CD14-positive monocyte (primary cell): ENCODE measurements around the gene BPTF. TPM values are rescaled to one million over a fixed set of nuclear protein-coding genes. Genes with fewer than 3 reads are reported as not detected.
"Not testable (repeated sequence)": the region's sequence is repeated elsewhere in the genome, so short reads cannot be mapped to it uniquely, and the experiment has no call there.

Experiments
- DNase-seq, 3 donors: peaks; one replicate each; pipeline ENCODE4 v3.0.0-alpha.2; 2011 to 2022
- H2AFZ ChIP-seq: 2 replicates; pipeline ENCODE4 v1.6.0; 2012; ENCODE audit warnings: mild to moderate bottlenecking, low read depth, low read length, inconsistent platforms; ENCODE audit not compliant: insufficient read depth, poor library complexity, severe bottlenecking
- H3K27ac ChIP-seq, 2 donors: 1 replicate in 1 of 2; 2 replicates in 1 of 2; pipeline ENCODE4 v1.5.1; 2012 to 2013; ENCODE audit warnings: low read length in 2 of 2, control low read depth in 1 of 2, inconsistent platforms in 1 of 2, low read depth in 1 of 2, mild to moderate bottlenecking in 1 of 2
- H3K27me3 ChIP-seq, 2 donors: one replicate each; pipeline versions ENCODE4 v1.6.0 to v1.6.1; 2011 to 2013; ENCODE audit warnings: low read length in 2 of 2; ENCODE audit not compliant: control insufficient read depth in 2 of 2, insufficient read depth in 2 of 2
- H3K36me3 ChIP-seq, 2 donors: replicated peaks in 1 of 2; 1 replicate in 1 of 2; 2 replicates in 1 of 2; pipeline versions ENCODE4 v1.5.1 to v1.6.1; 2012 to 2013; ENCODE audit warnings: low read length in 2 of 2, control low read depth in 1 of 2, inconsistent platforms in 1 of 2, mild to moderate bottlenecking in 1 of 2; ENCODE audit not compliant: insufficient read depth in 2 of 2, control insufficient read depth in 1 of 2
- H3K4me1 ChIP-seq, 2 donors: 1 replicate in 1 of 2; 2 replicates in 1 of 2; pipeline versions ENCODE4 v1.5.1 to v1.6.1; 2012 to 2013; ENCODE audit warnings: low read length in 2 of 2, control low read depth in 1 of 2, inconsistent platforms in 1 of 2, mild to moderate bottlenecking in 1 of 2, moderate library complexity in 1 of 2; ENCODE audit not compliant: insufficient read depth in 2 of 2, control insufficient read depth in 1 of 2
- H3K4me2 ChIP-seq: replicated peaks from 2 replicates; pipeline ENCODE3; 2012; ENCODE audit warnings: low read length, moderate library complexity, mild to moderate bottlenecking; ENCODE audit not compliant: poor library complexity, severe bottlenecking; ENCODE audit errors: extremely low read depth
- H3K4me3 ChIP-seq, 3 experiments: fragments of 200-600 bp in 1 of 3; sonication (generic) in 1 of 3; replicated peaks in 1 of 3; 1 replicate in 2 of 3; 2 replicates in 1 of 3; pipeline ENCODE4 v1.5.1; 2011 to 2013; ENCODE audit warnings: low read length in 3 of 3, mild to moderate bottlenecking in 3 of 3, control low read depth in 2 of 3, low read depth in 2 of 3, inconsistent platforms in 1 of 3, moderate library complexity in 1 of 3
- H3K79me2 ChIP-seq: 2 replicates; pipeline ENCODE4 v1.6.0; 2012; ENCODE audit warnings: mild to moderate bottlenecking, control low read depth, inconsistent platforms, low read length, moderate library complexity; ENCODE audit not compliant: insufficient read depth
- H3K9ac ChIP-seq: 2 replicates; pipeline ENCODE4 v1.6.0; 2017; ENCODE audit warnings: low read length, mild to moderate bottlenecking; ENCODE audit not compliant: insufficient read depth, poor library complexity, severe bottlenecking
- H3K9me3 ChIP-seq, 2 donors: replicated peaks in 1 of 2; 1 replicate in 1 of 2; 2 replicates in 1 of 2; pipeline versions ENCODE4 v1.5.1 to v1.6.1; 2012 to 2013; ENCODE audit warnings: low read length in 2 of 2, control low read depth in 1 of 2; ENCODE audit not compliant: control insufficient read depth in 1 of 2, insufficient read depth in 1 of 2
- H4K20me1 ChIP-seq: 2 replicates; pipeline ENCODE4 v1.6.0; 2012; ENCODE audit warnings: mild to moderate bottlenecking, low read length, control low read depth, moderate library complexity; ENCODE audit not compliant: insufficient read depth
- H3K27ac Mint-ChIP-seq, 7 donors: one replicate each; pipeline ENCODE4 v1.8.0; 2020; ENCODE audit warnings: mild to moderate bottlenecking in 7 of 7, mixed read lengths in 7 of 7, moderate library complexity in 6 of 7, inconsistent platforms in 2 of 7
- H3K27me3 Mint-ChIP-seq, 3 donors: one replicate each; pipeline ENCODE4 v1.8.0; 2021 to 2022; ENCODE audit warnings: low read depth in 3 of 3, mild to moderate bottlenecking in 3 of 3, mixed read lengths in 3 of 3, moderate library complexity in 3 of 3, inconsistent platforms in 1 of 3
- H3K36me3 Mint-ChIP-seq, 2 donors: one replicate each; pipeline ENCODE4 v1.8.0; 2020; ENCODE audit warnings: mixed read lengths in 2 of 2, inconsistent platforms in 1 of 2, mild to moderate bottlenecking in 1 of 2
- H3K4me1 Mint-ChIP-seq: one replicate; pipeline ENCODE4 v1.8.0; 2020; ENCODE audit warnings: mild to moderate bottlenecking, mixed read lengths
- H3K4me3 Mint-ChIP-seq, 2 donors: one replicate each; pipeline ENCODE4 v1.8.0; 2020; ENCODE audit warnings: mild to moderate bottlenecking in 2 of 2, mixed read lengths in 2 of 2, moderate library complexity in 1 of 2
- H3K9me3 Mint-ChIP-seq, 7 donors: one replicate each; pipeline ENCODE4 v1.8.0; 2020 to 2022; ENCODE audit warnings: mixed read lengths in 7 of 7, mild to moderate bottlenecking in 6 of 7, moderate library complexity in 6 of 7, inconsistent platforms in 2 of 7
- WGBS: methylation state at CpG from one replicate; pipeline ENCODE4 v1.1.5; 2013; ENCODE audit warnings: missing lambda C conversion rate; ENCODE audit not compliant: insufficient coverage; 5-methylcytosine and 5-hydroxymethylcytosine counted together
- intact Hi-C, 2 donors: fragments of 100-400 bp; cut with micrococcal nuclease; formaldehyde crosslinking; loops; one replicate each; pipeline versions ENCODE4 v1.15.0 to v1.15.1; 2023
- polyA plus RNA-seq, 3 donors: library from polyadenylated mRNA; depleted of rRNA in 1 of 3; unstranded in 2 of 3; stranded (reverse) in 1 of 3; fragments of 300-500 nt in 2 of 3; fragments of >200 nt in 1 of 3; fragmentation: Illumina TruSeq in 2 of 3; gene quantifications; 1 replicate in 2 of 3; 2 replicates in 1 of 3; pipeline ENCODE4 v1.2.3, GENCODE V29; 2012 to 2021
- TF ChIP-seq, protein P1 (sequence below): fragments of 200-600 bp; IDR thresholded peaks from one replicate; pipeline ENCODE4 v1.8.0; 2022; ENCODE audit warnings: antibody characterized with exemption, mild to moderate bottlenecking

The BPTF gene
- polyA plus RNA-seq, 3 donors, result 1.9 to 51.1 (median 4.5) TPM

DNA sequence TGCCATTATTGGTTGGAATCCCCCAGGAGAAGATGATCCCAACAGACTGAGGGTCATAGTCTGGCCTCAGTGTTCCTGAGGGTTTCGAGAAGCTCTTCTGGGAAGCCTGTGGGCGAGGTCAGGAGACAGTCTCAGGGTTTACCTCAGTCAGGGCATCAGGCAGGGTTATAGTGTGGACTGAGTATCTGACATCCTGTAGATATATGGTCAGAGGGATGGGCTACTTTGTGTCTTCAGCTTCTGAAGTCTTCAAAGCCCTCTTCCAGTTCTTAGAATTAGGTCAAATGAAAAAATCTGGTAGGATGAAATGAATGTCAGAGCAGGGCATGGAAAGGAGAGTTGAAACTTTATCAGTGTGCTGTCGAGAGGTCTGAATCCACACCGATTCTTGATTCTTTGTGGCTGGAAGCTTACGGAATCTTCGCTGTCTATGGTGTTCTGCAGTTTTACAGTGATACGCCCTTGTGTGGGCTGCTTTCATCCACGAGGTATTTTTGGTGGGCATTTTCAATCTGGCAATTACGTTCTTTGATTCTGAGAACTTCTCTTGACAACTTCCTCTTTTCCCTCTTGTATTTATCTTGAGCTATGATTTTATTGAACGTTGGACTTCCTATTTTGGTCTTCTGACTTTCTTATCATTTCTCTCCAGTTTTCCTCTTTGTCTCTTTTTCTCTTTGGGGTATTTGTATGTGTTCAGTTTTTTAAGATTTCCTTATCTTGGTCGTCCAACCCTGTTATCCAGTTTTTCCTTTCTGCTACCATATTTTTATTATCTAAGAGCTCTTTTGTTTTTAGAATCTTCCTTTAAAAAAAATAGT, 30.4 kb downstream of the BPTF start:
- Mint-ChIP-seq H3K27ac (peak overlapping the region; percentile 61 to 90 (median 74)), H3K27me3 (no peaks in the 10 kb centered on the region), H3K9me3 (no peaks in the 10 kb centered on the region), H3K4me3 (peak overlapping the region; percentile 53 to 87), H3K36me3 (peaks cover 13 to 17% of the 10 kb centered on the region in 2 donors), H3K4me1 (peaks cover 40% of the 10 kb centered on the region)
- Histone ChIP-seq H4K20me1 (peaks cover 93% of the 10 kb centered on the region), H3K9me3 (no peaks in the 10 kb centered on the region), H3K36me3 (peaks cover 9 to 18% of the 10 kb centered on the region in 2 donors), H3K27ac (peak overlapping the region in 1 of 2 donors; percentile 62), H3K4me1 (peaks cover 14 to 19% of the 10 kb centered on the region in 2 donors), H2AFZ (no peak overlapping the region), H3K4me2 (peak overlapping the region; percentile 29), H3K27me3 (no peaks in the 10 kb centered on the region), H3K9ac (peak overlapping the region; percentile 32), H3K79me2 (peaks cover 98% of the 10 kb centered on the region), H3K4me3 (peak overlapping the region in 2 of 3 experiments; percentile 16 to 52)
- DNase-seq, result peak in 2 of 3 donors; percentile 23 to 25
- 39% methylated on average over 4 of the region's 11 CpGs for WGBS
- TF ChIP-seq, protein P1, sequence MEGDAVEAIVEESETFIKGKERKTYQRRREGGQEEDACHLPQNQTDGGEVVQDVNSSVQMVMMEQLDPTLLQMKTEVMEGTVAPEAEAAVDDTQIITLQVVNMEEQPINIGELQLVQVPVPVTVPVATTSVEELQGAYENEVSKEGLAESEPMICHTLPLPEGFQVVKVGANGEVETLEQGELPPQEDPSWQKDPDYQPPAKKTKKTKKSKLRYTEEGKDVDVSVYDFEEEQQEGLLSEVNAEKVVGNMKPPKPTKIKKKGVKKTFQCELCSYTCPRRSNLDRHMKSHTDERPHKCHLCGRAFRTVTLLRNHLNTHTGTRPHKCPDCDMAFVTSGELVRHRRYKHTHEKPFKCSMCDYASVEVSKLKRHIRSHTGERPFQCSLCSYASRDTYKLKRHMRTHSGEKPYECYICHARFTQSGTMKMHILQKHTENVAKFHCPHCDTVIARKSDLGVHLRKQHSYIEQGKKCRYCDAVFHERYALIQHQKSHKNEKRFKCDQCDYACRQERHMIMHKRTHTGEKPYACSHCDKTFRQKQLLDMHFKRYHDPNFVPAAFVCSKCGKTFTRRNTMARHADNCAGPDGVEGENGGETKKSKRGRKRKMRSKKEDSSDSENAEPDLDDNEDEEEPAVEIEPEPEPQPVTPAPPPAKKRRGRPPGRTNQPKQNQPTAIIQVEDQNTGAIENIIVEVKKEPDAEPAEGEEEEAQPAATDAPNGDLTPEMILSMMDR, result no peak
- intact Hi-C loops, result no loop called here

DNA sequence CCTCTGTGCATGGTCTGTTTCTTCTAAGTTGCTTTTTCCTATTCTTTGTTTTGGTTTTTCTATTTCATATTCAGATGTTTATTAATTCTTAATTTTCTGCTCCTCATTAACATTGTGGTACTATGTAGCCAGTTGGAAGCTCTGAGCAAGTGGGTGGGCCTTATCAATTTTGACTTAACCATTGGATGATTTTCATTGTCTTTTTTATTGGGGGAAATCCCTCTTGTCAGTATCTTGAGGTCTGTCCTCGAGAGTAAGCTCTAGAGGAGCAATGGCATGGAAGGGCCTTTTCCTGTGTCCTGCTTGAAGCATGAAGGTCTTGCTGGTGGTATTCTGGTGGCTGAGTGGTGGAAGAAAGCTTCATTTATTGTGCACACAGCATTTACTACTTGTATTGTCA, 31.1 kb downstream of the BPTF start:
- H3K27ac ChIP-seq, result peak overlapping the region in 1 of 2 donors; percentile 53
- intact Hi-C loops, H3K9me3 ChIP-seq, H3K27me3 Mint-ChIP-seq, H3K4me3 Mint-ChIP-seq, H2AFZ ChIP-seq, H3K9ac ChIP-seq, H3K27me3 ChIP-seq, DNase-seq, H3K4me2 ChIP-seq, H3K4me3 ChIP-seq, H3K9me3 Mint-ChIP-seq: not testable (repeated sequence)
- peaks cover 14 to 19% of the 10 kb centered on the region in 2 donors for H3K4me1 ChIP-seq
- H3K36me3 ChIP-seq, result peaks cover 9 to 16% of the 10 kb centered on the region in 2 donors
- Mint-ChIP-seq H3K4me1 (peaks cover 40% of the 10 kb centered on the region), H3K36me3 (peaks cover 16 to 23% of the 10 kb centered on the region in 2 donors), H3K27ac (peak overlapping the region in 5 of 7 donors; percentile 64 to 90 (median 76))
- H3K79me2 ChIP-seq, result peaks cover 98% of the 10 kb centered on the region
- H4K20me1 ChIP-seq, result peaks cover 93% of the 10 kb centered on the region
- WGBS, result no CpG with 5 or more reads among the region's 1 CpG
